ENCODE results near the gene UBE2V1.
A peak's percentile ranks its signal among the peaks of the same experiment; 100 is the strongest.
"Not testable (repeated sequence)": the region's sequence is repeated elsewhere in the genome, so short reads cannot be mapped to it uniquely, and the experiment has no call there.

Gene UBE2V1

DNA sequence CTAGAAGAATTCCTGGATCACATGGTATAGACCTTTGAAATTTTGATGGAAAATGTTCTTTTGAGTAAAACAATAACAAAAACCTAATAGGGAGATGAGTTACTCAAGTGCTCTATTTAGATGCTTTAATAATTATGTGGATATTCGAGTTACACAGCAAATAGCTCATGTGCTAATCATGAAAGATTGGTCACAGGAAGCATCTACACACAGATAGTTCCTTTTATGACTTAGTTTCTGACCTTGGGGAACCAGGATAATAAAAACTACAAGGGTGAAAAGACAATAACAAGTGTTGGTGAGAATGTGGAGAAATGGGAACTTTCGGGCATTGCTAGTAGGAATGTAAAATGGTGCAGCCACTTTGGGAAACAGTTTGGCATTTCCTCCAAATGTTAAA lies 19.7 kb downstream of the UBE2V1 start:
- no peak for DNase-seq

DNA sequence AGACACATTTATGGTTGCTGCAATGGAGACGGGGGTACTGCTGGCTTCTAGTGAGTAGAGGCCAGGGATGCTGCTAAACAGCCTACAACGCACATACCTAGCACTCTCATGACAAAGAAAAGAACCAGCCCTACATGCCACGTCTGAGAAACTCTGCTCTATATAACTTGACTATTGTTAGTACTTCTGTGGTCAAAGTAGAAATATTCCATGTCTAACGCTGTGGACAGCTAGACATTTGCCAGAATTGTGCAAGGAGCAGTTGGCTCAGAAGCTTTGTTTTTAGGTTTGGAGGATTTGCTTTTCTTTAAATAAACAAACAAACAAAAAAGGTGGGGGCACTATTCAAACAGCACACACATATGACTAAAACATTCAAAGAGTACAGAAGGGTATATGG lies 20.5 kb downstream of the UBE2V1 start:
- DNase-seq: no peak

DNA sequence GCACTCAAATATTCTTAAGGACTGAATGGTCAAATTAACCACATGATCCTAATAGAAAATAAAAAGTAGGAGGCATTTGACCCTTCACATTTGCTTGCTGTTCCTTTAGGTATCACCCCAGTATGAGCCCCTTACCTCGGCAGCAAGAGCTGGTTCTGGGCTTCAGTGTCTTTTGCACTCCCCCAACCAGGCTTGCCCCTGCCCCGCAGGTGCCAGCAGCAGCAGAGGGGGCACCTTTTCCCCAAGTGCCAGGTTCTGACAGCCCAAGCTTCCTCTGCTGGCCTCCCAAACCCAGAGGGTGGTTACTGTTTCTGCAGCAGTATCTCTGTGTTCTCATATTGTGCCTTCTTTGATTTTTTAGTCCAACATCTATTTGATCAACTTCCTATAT lies 23.2 kb downstream of the UBE2V1 start:
- DNase-seq: no peak

DNA sequence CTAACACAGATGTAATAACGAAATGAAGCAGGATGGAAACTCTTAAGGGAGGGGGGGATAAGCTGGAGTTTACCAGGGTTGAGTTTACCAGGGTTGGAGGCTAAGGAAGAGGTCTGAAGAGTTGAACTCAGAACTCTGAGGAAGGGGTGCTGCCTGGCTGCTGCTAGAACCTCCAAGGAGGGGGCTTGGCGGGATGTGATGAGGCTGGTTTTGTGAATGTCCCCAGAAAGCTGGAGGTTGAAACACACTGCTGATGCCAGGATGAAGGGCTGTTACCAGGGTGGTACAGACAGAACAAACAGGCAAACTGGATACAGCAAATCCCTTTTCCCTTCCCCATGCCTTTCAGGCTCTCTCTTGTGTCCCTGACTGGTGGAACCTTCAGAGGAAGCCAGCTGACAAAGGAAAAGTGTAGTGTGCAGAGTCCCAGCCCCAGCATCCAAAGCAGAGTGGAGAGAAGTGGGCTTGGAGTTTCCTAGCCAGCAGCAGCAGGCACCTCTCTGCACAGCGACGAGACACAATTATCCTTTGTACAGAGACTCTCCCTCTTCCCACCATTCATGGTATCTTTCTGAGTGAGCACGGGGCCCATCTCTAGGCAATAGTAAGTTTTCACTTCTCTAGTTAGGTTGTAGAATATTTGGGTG lies 23.7 kb downstream of the UBE2V1 start:
- no peak for DNase-seq

DNA sequence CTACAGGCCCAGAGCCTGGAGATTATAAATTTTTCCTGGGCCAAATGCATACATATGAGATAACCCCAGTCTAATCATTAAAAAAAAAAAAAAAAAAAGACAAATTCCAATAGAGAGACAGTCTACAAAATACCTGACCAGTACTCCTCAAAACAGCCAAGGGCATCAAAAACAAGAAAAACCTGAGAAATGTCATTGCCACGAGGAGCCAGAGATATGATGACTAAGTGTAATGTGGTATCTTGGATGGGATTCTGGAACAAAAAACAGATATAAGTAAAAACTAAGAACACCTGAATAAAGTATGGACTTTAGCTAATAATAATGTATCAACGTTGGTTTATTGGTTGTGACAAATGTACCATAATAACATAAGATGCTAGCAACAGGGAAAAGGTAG lies 24.9 kb downstream of the UBE2V1 start:
- DNase-seq: no peak

DNA sequence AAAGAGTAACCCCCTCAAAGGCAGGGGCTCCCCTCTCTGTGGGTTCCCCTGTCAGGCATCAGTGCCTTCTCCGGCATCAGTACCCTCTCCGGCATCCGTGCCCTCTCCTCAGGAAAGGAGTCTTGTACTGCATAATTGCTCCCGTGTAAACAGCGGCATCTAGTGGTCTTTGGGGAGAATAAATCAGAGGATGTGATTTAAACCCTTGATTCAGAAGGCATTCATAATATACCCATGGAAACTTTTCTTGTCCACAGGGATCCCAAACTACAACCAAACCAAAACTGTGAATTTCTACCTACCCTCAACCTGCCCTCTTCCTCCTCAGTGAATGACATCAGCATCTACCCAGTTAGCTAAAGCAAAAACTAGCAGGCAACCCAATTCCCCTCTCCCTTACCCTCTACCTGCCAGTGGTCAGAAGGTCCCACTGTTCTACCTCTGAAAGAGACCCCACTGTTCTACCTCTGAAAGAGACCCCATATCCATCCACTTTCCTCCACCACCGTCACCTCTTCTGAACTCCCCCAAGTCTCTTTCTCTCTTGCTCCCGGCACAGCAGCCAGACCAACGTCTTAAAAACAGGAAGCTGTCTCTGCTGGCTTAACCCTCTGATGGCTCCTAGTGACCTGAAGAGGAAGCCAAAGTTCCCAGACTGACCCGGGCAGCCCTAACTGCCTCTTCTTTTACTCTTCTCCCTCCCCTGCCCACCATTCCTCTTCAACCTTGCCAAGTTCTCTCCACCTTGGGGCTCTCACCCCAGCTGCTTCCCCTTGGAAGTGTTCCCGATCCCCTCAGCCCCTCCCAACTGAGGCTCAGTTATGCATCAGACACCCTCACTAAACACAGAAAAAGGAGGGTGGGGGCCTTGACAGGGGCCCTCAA lies 27.2 kb downstream of the UBE2V1 start:
- DNase-seq: peak; percentile 71

DNA sequence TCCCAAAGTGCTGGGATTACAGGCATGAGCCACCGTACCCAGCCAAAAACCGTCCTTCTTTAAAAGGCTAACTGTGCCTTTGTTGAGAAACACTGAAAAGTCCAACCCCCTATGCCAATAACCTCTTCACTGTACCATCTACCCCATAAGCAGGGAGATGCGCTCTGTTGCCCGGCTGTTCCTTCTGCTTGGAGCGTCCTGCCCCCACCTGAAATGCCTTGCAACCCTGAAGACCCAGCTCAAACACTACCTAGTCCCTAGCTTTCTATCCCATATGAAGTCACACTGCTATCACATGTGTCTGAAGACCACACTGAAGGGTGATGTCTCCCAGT lies 27.8 kb downstream of the UBE2V1 start:
- no peak for DNase-seq

DNA sequence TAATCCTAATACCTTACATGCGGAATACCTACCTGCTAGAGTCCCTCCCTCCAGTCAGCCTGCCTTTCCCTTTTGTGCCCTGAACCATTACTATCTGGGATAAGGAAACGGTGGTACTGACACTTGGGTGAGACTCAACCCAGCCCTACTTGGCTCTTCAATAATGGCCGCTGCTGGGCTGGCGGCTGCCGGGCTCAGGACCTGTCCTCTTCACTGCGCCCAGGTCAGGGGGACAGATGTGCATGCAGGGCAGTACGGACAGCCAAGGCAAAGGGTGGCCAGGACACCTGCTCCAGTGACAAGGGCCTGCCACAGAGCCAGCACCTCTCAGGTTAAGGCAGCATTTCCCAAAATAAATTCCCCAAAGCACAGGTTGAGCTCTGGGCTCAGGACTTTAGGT lies 29.9 kb downstream of the UBE2V1 start:
- no peak for DNase-seq

DNA sequence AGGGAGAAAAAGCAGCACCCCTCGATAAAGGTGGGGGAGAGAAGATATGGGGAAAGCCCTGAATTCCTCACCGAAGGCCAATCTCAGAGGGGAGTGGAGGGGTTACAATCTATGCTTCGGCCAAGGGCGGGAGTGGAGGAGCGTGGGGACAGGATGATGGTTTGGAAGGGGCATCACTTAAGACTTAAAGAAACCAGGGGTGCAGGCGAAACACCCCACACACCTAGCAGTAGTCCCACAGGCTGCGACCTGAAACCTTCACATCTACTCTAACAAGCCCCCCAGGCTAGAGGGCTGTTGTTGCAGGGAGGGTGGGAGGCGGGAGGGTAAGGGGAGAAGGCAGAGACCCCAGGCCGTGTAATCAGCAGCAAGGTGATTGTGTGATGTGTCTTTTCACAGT lies 30.9 kb downstream of the UBE2V1 start:
- DNase-seq: not testable (repeated sequence)

DNA sequence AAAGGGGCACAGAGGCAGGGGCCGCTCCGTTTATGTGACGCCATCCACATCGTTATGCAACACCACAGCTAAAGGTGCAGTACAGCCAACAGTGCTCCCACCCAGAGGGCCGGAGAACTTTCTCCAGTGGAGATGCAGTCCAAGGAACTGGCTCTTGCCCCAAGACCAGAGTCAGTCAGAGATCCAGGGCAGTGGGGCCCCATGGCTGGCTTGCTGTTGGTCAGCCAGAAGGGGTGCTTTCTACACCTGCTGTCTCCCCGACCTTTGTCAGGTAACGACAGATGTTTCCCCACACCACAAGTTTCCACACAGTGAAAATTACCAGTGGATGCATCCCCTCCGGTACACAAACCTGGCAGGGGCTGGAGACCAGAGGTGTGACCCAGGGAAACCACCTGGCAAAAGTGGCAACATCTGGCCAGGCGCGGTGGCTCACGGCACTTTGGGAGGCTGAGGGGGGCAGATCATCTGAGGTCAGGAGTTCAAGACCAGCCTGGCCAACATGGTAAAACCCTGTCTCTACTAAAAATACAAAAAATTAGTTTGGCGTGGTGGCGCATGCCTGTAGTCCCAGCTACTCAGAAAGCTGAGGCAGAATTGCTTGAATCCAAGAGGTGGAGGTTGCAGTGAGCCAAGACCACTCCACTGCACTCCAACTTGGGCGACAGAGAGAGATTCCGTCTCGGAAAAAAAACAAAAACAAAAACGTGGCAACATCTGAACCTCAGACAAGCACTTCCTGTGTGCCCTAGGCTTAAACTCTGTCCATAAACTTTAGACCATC lies 34.9 kb downstream of the UBE2V1 start:
- no peak for DNase-seq

DNA sequence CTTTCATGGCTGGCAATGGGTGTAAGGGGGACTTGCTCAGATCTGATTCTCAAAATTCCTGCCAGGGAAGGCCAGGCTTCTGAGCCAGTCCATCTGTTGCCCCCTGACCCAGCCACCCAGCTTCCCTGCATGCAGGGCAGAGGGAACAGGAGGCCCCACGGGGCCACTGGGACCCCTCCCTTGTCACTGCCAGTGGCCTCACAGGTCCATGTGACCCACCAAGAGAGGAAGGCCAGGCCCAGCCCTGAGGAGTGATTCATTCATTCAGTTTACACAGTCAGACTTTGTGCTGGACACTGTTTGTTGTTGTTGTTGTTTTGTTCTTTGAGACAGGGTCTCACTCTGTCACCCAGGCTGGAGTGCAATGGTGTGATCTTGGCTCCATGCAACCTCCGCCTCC lies 39.5 kb downstream of the UBE2V1 start:
- DNase-seq: no peak

DNA sequence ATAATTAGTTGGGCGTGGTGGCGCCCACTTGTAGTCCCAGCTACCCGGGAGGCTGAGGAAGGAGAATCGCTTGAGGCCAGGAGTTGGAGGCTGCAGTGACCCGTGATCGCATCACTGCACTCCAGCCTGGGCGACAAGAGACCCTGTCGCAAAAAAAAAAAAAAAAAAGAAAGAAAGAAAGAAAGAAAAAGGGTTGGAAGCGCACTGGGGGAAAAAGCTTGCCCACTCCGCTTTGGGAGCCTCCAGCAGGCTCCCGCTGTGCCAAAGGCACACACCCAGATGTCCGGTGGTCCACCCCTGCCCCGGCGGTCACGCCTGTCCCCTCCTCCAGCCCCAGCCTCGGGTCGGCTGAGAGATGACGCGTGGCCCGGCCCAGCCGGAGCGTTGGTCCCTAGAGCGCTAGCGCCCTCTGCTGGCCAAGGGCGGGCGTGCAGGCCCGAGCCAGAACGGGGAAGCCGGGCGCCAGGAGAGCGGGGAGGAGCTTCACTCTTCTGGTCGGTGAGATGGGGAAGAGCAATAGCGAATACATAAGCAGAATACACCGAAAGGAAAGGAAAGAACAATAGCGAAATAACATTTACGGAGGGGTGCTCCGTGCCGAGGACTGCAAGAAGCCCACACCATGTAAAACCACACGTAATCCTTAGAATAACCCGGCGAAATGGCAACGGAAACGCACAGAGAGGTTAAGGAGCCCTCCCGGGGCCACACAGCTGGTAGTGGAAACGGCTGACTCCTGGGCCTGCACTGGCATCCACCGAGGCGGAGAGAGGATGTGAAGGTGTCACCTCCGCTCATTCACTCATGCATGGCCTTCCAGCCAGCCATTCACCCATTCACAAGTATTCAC lies 41.7 kb downstream of the UBE2V1 start:
- DNase-seq: peak; percentile 73

DNA sequence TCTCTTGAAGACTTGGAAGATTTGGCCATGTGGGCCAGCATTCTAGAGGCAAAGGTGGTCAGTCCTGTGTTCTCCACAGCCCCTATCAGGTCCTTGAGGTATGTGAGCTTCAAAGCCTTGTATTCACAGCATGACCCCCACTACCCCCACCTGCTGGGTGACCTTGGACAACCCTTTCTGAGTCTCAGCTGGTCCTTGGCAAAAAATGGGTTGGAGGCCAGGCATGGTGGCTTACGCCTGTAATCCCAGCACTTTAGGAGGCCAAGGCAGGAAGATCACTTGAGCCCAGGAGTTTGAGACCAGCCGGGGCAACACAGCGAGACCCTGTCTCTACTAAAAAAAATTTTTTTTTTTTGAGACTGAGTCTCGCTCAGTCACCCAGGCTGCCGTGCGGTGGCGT lies 42.6 kb downstream of the UBE2V1 start:
- DNase-seq: no peak

DNA sequence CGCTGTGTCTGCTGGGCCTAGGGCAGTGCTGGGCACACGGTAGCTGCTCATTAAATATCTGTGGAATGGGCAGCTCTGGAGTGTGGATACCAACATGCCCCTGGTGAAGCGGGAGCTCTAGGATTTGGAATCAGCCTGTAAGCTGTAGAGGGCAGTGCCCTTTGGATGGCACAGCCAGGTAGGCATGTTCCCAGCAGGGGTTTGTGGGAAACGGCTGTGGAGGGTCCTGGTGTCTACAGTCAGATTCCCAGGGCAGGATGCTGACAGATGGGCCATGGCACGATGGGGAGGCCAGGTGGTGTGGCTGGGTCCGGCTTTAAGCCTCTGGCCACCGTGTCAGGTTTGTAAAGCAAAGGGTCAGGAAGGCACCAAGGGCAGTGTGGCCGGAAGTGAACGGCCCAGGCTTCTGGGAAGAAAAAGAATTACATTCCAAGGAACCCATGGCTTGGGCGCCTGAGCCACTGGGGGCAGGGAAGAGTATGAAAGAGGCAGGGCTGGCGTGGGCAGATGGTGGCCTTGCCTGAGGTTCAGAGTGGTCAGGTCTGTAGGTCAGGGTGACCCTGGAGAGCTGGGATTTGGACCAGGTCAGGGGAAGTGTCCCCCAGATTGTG lies 44.8 kb downstream of the UBE2V1 start:
- DNase-seq: no peak

DNA sequence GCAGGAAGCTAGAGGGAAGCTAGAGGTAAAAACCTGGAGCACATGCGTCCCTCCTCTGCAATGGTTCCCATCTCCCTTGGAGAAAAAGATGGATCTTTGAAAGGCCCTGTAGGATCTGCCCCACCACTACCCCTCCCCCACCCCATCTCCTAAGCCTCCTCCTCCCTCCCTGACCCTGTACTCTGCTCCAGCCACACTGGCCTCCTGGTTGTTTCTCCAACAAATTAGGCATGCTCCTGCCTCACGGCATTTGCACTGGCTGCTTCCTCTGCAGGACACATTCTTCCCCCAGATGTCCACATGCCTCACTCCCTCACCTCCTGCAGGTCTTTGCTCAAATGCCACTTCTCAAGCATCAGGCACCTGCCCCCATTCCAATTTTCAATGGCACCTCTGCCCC lies 45.5 kb downstream of the UBE2V1 start:
- DNase-seq: no peak

DNA sequence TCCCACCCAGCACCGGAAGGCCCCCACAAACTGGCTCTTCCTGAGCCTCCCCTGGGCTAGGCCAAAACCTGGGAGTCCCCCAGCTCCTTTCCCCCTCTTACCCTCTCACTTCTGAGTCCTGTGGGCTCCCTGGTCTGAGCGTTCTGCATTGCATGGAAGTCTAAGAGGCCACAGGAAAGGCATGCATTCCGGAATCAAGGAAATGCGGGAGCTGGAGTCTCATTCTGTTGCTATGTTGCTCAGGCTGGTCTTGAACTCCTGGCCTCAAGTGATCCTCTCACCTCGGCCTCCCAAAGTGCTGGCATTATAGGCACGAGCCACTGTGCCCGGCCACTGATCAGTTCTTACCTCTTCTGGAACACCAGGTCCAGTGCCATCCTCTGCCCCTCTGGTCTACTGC lies 45.9 kb downstream of the UBE2V1 start:
- no peak for DNase-seq

DNA sequence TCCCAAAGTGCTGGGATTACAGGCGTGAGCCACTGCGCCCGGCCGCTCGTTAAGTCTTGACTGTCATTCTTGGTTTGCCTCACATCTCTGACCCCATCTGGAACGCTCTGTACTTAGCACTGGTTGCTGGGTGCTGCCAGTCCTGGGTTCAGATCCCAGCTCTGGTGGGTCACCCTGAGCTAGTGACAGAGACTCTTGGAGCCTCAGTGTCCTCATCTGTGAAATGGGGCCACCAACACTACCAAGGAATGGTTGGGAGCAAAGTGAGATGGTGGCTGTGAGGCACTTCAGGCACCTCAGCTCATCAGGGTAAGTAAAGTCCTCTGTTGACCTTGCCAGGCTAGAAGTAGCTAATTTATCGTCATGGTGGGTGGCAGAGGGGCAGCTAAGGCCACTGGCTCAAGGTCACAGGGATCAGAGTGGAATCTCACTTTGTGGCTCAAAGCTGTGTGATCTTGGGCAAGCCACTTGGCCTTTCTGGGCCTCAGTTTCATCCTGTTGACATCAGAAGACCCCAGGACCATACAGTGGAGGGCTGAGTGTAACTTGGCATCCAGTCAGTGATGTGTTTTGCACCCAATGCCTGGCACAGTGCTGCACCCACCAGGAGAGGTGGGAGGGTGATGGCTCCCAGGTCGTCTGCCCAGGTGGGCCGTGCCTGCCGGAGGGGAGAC lies 46.7 kb downstream of the UBE2V1 start:
- DNase-seq: no peak

DNA sequence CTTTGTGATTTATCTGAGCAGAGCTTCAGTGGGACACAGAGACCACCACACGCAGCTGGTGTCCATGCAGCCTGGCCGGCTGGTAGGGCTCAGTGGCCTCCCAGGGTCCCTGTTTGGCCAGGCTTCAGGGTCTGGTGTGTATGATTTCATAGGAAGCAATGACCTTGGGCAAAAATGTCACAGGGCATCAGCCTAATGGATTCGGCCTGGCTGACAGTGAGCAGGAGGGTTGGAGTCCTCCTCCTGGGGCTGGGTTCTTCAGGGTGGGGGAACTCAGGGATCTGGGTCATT lies 47.7 kb downstream of the UBE2V1 start:
- no peak for DNase-seq

DNA sequence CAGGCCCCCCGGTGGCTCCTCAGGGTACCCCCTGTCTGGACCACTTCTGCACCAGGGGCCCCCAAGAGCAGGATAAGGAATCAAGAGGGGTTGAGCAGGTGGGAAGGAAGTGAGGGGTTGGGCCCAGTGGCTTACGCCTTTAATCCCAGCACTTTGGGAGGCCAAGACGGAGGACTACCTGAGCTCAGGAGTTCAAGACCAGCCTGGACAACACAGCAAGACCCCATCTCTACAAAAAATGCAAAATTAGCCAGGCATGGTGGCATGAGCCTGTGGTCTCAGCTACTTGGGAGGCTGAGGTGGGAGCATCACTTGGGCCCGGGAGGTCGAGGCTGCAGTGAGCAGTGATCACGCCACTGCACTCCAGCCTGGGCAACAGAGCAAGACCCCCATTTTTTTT lies 49.2 kb downstream of the UBE2V1 start:
- not testable (repeated sequence) for DNase-seq

DNA sequence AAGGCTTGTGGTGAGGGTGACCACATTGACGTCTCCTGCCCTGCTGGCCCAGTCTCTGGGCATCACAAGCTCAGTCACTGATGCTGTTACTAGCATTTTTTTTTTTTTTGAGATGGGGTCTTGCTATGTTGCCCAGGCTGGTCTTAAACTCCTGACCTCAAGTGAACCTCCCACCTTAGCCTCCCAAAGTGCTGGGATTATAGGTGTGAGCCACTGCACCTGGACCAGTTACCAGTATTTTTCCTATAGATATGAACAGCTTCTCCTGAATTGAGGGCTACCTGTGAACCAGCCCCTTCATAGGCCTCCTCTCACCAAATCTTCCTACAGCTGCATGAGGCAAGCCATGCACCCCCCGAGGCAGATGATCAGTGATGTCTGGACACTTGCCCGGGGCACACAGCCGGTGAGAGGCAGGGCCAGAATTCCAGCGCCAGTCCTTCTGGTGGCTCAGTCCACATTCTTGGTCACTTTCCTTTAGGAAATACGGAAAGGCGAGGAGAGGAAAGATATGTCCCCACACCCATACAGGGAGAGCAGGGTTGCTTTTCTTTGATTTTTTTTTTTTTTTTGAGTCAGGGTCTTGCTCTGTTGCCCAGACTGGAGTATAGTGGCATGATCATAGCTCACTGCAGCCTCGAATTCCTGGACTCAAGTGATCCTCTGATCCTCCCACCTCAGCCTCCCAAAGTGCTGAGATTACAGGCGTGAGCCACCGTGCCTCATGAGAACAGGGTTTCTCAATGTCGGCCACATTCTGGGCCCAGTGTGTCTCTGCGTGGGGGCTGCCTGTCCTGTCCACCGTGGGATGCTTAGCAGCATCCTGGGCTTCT lies 50.7 kb downstream of the UBE2V1 start:
- DNase-seq: no peak

All from NCI-H1105 treated with DMSO at 0.1 percent for 48 hours (cell line).